Spleen (tissue), 11 donors: ENCODE data around the gene U2AF1L4. TPM values are rescaled to one million over a fixed set of nuclear protein-coding genes. Genes with fewer than 3 reads are reported as not detected.

Source experiments
- DNase-seq: peaks from one replicate; pipeline ENCODE4 v3.0.0-alpha.2; 2020
- H3K27ac ChIP-seq, 8 donors: fragments of 200-600 bp; sonication (generic) in 7 of 8; 1 replicate in 4 of 8; 2 replicates in 4 of 8; pipeline versions ENCODE4 v1.5.0 to v1.8.0; 2016 to 2021; ENCODE audit warnings: inconsistent platforms in 4 of 8, mild to moderate bottlenecking in 4 of 8, moderate library complexity in 1 of 8
- H3K27me3 ChIP-seq, 7 donors: fragments of 200-600 bp; sonication (generic) in 6 of 7; replicated peaks in 1 of 7; 1 replicate in 4 of 7; 2 replicates in 3 of 7; pipeline versions ENCODE4 v1.5.0 to v1.8.0; 2016 to 2021; ENCODE audit warnings: inconsistent platforms in 3 of 7, mild to moderate bottlenecking in 1 of 7
- H3K36me3 ChIP-seq, 6 donors: fragments of 200-600 bp; sonication (generic) in 5 of 6; 1 replicate in 4 of 6; 2 replicates in 2 of 6; pipeline versions ENCODE4 v1.5.0 to v1.8.0; 2016 to 2021; ENCODE audit warnings: inconsistent platforms in 2 of 6
- H3K4me1 ChIP-seq, 6 donors: fragments of 200-600 bp; sonication (generic) in 5 of 6; 1 replicate in 3 of 6; 2 replicates in 3 of 6; pipeline versions ENCODE4 v1.5.0 to v1.8.0; 2016 to 2021; ENCODE audit warnings: inconsistent platforms in 3 of 6
- H3K4me3 ChIP-seq, 8 donors: fragments of 200-600 bp; sonication (generic) in 7 of 8; 1 replicate in 4 of 8; 2 replicates in 4 of 8; pipeline versions ENCODE4 v1.5.0 to v1.8.0; 2016 to 2021; ENCODE audit warnings: inconsistent platforms in 4 of 8, mild to moderate bottlenecking in 4 of 8, moderate library complexity in 2 of 8
- H3K9me3 ChIP-seq, 8 donors: fragments of 200-600 bp; sonication (generic) in 7 of 8; 1 replicate in 4 of 8; 2 replicates in 4 of 8; pipeline versions ENCODE4 v1.5.0 to v1.8.0; 2016 to 2021; ENCODE audit warnings: inconsistent platforms in 4 of 8
- CTCF ChIP-seq, 11 experiments: fragments of 200-600 bp in 7 of 11; fragments of 450-650 bp in 4 of 11; sonication (generic) in 4 of 11; IDR thresholded peaks in 8 of 11; conservative IDR thresholded peaks in 3 of 11; 1 replicate in 7 of 11; 2 replicates in 4 of 11; pipeline versions ENCODE4 v1.4.0 to v1.8.0; 2016 to 2021; ENCODE audit warnings: antibody characterized with exemption in 11 of 11, inconsistent platforms in 4 of 11, mild to moderate bottlenecking in 1 of 11
- POLR2A ChIP-seq, 3 donors: fragments of 450-650 bp; IDR thresholded peaks; one replicate each; pipeline ENCODE4 v1.5.1; 2017; ENCODE audit warnings: antibody characterized with exemption in 3 of 3, mild to moderate bottlenecking in 1 of 3
- POLR2AphosphoS5 ChIP-seq, 3 donors: sonication (generic); formaldehyde crosslinking; IDR thresholded peaks; one replicate each; pipeline ENCODE4 v1.5.1; 2017; ENCODE audit warnings: antibody characterized with exemption in 3 of 3
- WGBS, 5 donors: extraction: QIAGEN DNeasy Blood & Tissue Kit in 3 of 5; methylation state at CpG; one replicate each; pipeline versions ENCODE4 v1.1.5 to v1.1.7; 2013 to 2018; 5-methylcytosine and 5-hydroxymethylcytosine counted together
- intact Hi-C: fragments of 100-400 bp; cut with DNase I; formaldehyde crosslinking; loops from one replicate; pipeline ENCODE4 v1.15.0; 2023; ENCODE audit warnings: low total_unique reads
- polyA plus RNA-seq, 3 donors: library from polyadenylated mRNA; stranded (reverse); fragments of 200-250 nt; gene quantifications; one replicate each; pipeline ENCODE4 v1.2.1, GENCODE V29; 2013
- total RNA-seq, 7 donors: library from RNA; depleted of rRNA in 3 of 7; stranded (reverse); fragments of >200 nt in 3 of 7; fragmentation: NEBNext Ultra II Directional in 4 of 7; extraction: Animal tissue kit (Norgen Biotek cat#: 25700) in 4 of 7; gene quantifications; one replicate each; pipeline versions ENCODE4 v1.1.0 to v1.2.1, GENCODE V29; 2016 to 2021
- donor health status: healthy with polysubstance abuse.
- donor health status: DM: no; HTN: no; CAD: no; lungs with moderate emphysema.
- donor health status: DM: no; HTN: no; CAD: no.
- donor health status: Bipolar disorder and iron deficiency.
- donor health status: healthy.
- donor health status: DM: no; HTN: no; CAD: no.
- donor health status: DM: yes; HTN: yes; CAD: no.

The U2AF1L4 gene
- total and polyA plus RNA-seq, 10 donors: 27.2 to 96.5 (median 29.9) TPM

- TF ChIP-seq CTCF (IDR thresholded peaks at IDR 0.05 in 8 of 11, conservative IDR thresholded peaks at IDR 0.05 in 3 of 11) (peak in 6 of 11 experiments; percentile 15 to 48 (median 40)), POLR2A (IDR thresholded peaks at IDR 0.05) (peak in 1 of 3 donors; percentile 50), POLR2AphosphoS5 (IDR thresholded peaks at IDR 0.05) (peak; percentile 3 to 79 (median 70))
- Histone ChIP-seq H3K4me3 (peak overlapping the region; percentile 39 to 85 (median 76)), H3K27me3 (no peaks in the 10 kb centered on the region), H3K36me3 (peaks cover 0 to 12% (median 0%) of the 10 kb centered on the region in 6 donors), H3K9me3 (no peaks in the 10 kb centered on the region), H3K4me1 (peaks cover 37 to 89% (median 77%) of the 10 kb centered on the region in 6 donors), H3K27ac (peak overlapping the region; percentile 99 to 100 (median 100))
- 5 to 9% (median 7%) methylated on average over 40 to 41 of the region's 41 CpGs for WGBS, 5 donors
- intact Hi-C loops: no loop called here
- DNase-seq: peak; percentile 98
Measured at GRCh38 chr19:35744430-35745327, 539 bp downstream of the U2AF1L4 start.

GRCh38 chr19:35743640-35744429, 1.4 kb downstream of the U2AF1L4 start:
- no peaks in the 10 kb centered on the region for H3K27me3 ChIP-seq
- TF ChIP-seq POLR2A (IDR thresholded peaks at IDR 0.05): no peak
- TF ChIP-seq CTCF (IDR thresholded peaks at IDR 0.05 in 8 of 11, conservative IDR thresholded peaks at IDR 0.05 in 3 of 11): no peak
- TF ChIP-seq POLR2AphosphoS5 (IDR thresholded peaks at IDR 0.05): no peak
- WGBS, 5 donors: 86 to 91% (median 88%) methylated on average over 19 of the region's 19 CpGs
- H3K4me3 ChIP-seq: peak overlapping the region in 7 of 8 donors; percentile 65 to 85 (median 78)
- H3K4me1 ChIP-seq: peaks cover 29 to 89% (median 74%) of the 10 kb centered on the region in 6 donors
- no peaks in the 10 kb centered on the region for H3K9me3 ChIP-seq
- peak overlapping the region in 7 of 8 donors; percentile 99 to 100 (median 100) for H3K27ac ChIP-seq
- peaks cover 0 to 21% (median 7%) of the 10 kb centered on the region in 6 donors for H3K36me3 ChIP-seq
- intact Hi-C loops: no loop called here
- peak; percentile 85 for DNase-seq

- TF ChIP-seq POLR2AphosphoS5 (IDR thresholded peaks at IDR 0.05): peak; percentile 10 to 91 (median 72)
- peak in 2 of 3 donors; percentile 37 to 43 for TF ChIP-seq POLR2A (IDR thresholded peaks at IDR 0.05)
- no peak for TF ChIP-seq CTCF (IDR thresholded peaks at IDR 0.05 in 8 of 11, conservative IDR thresholded peaks at IDR 0.05 in 3 of 11)
- Histone ChIP-seq H3K9me3 (no peaks in the 10 kb centered on the region), H3K4me1 (peaks cover 22 to 88% (median 65%) of the 10 kb centered on the region in 6 donors), H3K4me3 (peak within 1 kb of the TSS; percentile 60 to 85 (median 70)), H3K27ac (peak within 1 kb of the TSS; percentile 82 to 100 (median 97)), H3K36me3 (peaks cover 0 to 37% (median 23%) of the 10 kb centered on the region in 6 donors), H3K27me3 (no peaks in the 10 kb centered on the region)
- intact Hi-C loops: no loop called here
- peak; percentile 91 for DNase-seq
- 22 to 34% (median 30%) methylated on average over 9 of the region's 9 CpGs for WGBS, 5 donors
Measured at GRCh38 chr19:35742121-35742724, 3.0 kb downstream of the U2AF1L4 start, which contains the start of gene IGFLR1. Gene IGFLR1, minus strand, starts transcription at chr19:35742452. Its CDS starts 1,272 bp downstream, at chr19:35741180.
